ENCODE data around the gene NDUFS2. TPM values are rescaled to one million over a fixed set of nuclear protein-coding genes. Genes with fewer than 3 reads are reported as not detected.

NDUFS2 gene
- total and polyA plus RNA-seq, 9 of the 15 experiments (the other 6 are each of a cell fraction or from before 2014, with no cell fraction given): 70.0 to 176 (median 141) TPM

- TF ChIP-seq POLR2B (IDR thresholded peaks at IDR 0.05; ENCODE audit: low read depth, partially characterized antibody) (peak; percentile 94), SMAD2 (IDR thresholded peaks at IDR 0.05; ENCODE audit: low read depth, low read length) (no peak), ZBED1 (IDR thresholded peaks at IDR 0.05) (no peak), NRF1 (conservative IDR thresholded peaks at IDR 0.05 in 1 of 2, IDR thresholded peaks at IDR 0.05 in 1 of 2) (peak; percentile 98), ZBTB7A (IDR thresholded peaks at IDR 0.05; ENCODE audit: borderline replicate concordance, control insufficient read depth, low read depth, low read length) (peak; percentile 48; the same call in 1 of the 2 replicates), HDGF (IDR thresholded peaks at IDR 0.05) (peak; percentile 82; the same call in 1 of the 2 replicates), RBM39 (optimal IDR thresholded peaks at IDR 0.05; ENCODE audit: low read depth, low read length) (no peak), ZBTB17 (CRISPR knock-in tag; IDR thresholded peaks at IDR 0.05) (no peak; the same call in 1 of the 2 replicates), ZBTB1 (CRISPR knock-in tag; IDR thresholded peaks at IDR 0.05; ENCODE audit: borderline replicate concordance, low read depth) (no peak), HLTF (IDR thresholded peaks at IDR 0.05) (0 out of 2 replicates have a peak, but pooled peaks have one; percentile 15), ZBTB43 (CRISPR knock-in tag; IDR thresholded peaks at IDR 0.05) (peak; percentile 83; the same call in 1 of the 2 replicates), POLR2AphosphoS2 (IDR thresholded peaks at IDR 0.05; ENCODE audit: low read length) (peak; percentile 98), NR2C2 (CRISPR knock-in tag; IDR thresholded peaks at IDR 0.05) (no peak), NR2C2 (tag; IDR thresholded peaks at IDR 0.05) (peak; percentile 51; the same call in 1 of the 2 replicates), CTCF (IDR thresholded peaks at IDR 0.05 in 2 of 3, conservative IDR thresholded peaks at IDR 0.05 in 1 of 3; ENCODE audit: insufficient read depth in 2 of 3, low read depth in 1 of 3, low read length in 3 of 3) (peak; percentile 25 to 62 (median 29); a peak in 5 of 6 replicates)
- TF ChIP-seq, protein P1, sequence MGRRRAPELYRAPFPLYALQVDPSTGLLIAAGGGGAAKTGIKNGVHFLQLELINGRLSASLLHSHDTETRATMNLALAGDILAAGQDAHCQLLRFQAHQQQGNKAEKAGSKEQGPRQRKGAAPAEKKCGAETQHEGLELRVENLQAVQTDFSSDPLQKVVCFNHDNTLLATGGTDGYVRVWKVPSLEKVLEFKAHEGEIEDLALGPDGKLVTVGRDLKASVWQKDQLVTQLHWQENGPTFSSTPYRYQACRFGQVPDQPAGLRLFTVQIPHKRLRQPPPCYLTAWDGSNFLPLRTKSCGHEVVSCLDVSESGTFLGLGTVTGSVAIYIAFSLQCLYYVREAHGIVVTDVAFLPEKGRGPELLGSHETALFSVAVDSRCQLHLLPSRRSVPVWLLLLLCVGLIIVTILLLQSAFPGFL (CRISPR knock-in tag; IDR thresholded peaks at IDR 0.05): peak; percentile 92; the same call in 1 of the 2 replicates
- TF ChIP-seq, protein P2, sequence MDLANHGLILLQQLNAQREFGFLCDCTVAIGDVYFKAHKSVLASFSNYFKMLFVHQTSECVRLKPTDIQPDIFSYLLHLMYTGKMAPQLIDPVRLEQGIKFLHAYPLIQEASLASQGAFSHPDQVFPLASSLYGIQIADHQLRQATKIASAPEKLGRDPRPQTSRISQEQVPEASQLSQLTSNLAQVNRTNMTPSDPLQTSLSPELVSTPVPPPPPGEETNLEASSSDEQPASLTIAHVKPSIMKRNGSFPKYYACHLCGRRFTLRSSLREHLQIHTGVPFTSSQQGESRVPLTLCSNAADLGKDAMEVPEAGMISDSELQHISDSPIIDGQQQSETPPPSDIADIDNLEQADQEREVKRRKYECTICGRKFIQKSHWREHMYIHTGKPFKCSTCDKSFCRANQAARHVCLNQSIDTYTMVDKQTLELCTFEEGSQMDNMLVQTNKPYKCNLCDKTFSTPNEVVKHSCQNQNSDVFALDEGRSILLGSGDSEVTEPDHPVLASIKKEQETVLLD (IDR thresholded peaks at IDR 0.05): peak; percentile 97
- TF ChIP-seq, protein P3, sequence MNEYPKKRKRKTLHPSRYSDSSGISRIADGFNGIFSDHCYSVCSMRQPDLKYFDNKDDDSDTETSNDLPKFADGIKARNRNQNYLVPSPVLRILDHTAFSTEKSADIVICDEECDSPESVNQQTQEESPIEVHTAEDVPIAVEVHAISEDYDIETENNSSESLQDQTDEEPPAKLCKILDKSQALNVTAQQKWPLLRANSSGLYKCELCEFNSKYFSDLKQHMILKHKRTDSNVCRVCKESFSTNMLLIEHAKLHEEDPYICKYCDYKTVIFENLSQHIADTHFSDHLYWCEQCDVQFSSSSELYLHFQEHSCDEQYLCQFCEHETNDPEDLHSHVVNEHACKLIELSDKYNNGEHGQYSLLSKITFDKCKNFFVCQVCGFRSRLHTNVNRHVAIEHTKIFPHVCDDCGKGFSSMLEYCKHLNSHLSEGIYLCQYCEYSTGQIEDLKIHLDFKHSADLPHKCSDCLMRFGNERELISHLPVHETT (CRISPR knock-in tag; conservative IDR thresholded peaks at IDR 0.05 in 1 of 2, IDR thresholded peaks at IDR 0.05 in 1 of 2): 0 out of 4 replicates have a peak, but pooled peaks of 1 of the 2 experiments have one; percentile 42
Measured at GRCh38 chr1:161159087-161159912, 42.9 kb upstream of the NDUFS2 start, which contains the start of gene USP21 (continued).
